Fibroblast of skin of right quadriceps (primary cell): Measurements from ENCODE around the gene PHF20.
A peak's percentile ranks its signal among the peaks of the same experiment; 100 is the strongest.
"Not testable (repeated sequence)": the region's sequence is repeated elsewhere in the genome, so short reads cannot be mapped to it uniquely, and the experiment has no call there.

Experiments used
- DNase-seq: peaks from one replicate; pipeline ENCODE4 v3.0.0-alpha.2; 2013

PHF20 gene

DNA sequence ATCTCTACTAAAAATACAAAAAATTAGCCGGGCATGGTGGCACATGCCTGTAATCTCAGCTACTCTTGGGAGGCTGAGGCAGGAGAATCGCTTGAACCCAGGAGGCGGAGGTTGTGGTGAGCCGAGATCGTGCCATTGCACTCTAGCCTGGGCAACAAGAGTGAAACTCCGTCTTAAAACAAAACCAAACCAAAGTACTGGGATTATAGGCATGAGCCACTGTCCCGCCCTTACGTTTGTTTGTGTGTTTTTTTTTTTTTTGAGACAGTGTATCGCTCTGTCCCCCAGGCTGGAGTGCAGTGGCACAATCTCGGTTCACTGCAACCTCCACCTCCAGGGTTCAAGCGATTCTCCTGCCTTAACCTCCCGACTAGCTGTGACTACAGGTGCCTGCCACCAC, 12.0 kb downstream of the PHF20 start:
- not testable (repeated sequence) for DNase-seq

DNA sequence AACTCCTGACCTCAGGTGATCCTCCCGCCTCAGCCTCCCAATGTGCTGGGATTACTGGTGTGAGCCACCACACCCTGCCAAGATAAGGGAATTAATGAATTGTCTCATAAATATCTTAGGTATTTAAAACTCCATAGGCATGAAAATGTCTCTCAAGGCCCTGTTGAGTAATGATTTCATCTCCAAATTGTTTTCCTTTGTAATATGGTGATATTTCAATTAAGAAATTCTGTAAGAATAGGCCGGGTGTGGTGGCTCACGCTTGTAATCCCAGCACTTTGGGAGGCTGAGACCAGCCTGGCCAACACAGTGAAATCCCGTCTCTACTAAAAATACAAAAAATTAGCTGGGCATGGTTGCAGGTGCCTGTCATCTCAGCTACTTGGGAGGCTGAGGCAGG, 13.7 kb downstream of the PHF20 start:
- DNase-seq: not testable (repeated sequence)

DNA sequence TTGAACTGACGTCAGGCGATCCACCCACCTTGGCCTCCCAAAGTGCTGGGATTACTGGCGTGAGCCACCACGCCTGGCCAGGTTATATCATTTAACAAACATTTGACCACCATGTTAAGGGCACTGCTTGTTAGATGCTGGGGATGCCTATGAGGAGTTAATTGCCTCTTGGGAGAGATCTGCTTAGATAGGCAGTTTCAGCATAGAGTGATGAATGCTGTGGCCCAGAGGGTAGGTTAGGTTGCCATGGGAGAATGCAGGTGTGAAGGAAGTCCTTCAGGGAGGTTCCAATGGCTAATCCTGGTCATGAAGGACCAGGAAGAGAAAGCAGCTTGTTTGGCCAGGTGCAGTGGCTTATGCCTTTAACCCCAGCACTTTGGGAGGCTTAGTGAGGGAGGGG, 17.0 kb downstream of the PHF20 start:
- no peak for DNase-seq

DNA sequence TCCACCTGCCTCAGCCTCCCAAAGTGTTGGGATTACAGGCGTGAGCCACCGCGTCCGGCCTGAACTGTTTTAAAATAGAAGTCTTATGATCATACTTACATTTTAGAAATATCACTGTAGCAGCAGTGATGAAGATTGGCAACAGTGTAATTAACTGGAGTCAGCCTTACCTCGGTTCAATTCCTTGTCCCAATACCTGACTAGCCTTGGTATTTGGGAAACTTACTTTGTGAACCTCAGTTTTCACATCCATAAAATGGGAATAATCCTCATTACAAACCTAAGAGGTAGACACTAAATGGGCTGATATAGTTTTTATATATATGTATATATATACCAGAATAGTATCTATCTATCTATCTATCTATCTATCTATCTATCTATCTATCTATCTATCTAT, 19.3 kb downstream of the PHF20 start:
- DNase-seq: no peak

DNA sequence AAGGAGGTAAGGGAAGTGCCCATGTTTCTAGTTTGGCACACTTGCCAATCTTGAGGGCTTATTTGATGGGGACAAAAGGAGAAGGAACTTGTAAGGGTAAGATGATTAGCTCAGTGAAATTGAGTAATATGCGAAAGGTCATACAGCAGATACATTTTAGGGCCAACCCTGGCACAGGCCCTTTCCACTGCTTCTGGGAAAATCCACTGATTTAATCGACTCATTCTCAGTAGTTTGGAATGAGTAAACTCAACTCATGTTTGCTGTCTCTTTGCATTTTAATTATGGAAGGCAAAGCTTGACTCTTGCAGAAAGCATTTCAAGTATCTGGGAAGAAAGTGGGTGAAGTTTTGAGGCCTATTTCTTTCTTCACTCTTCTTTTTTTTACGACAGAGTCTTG, 20.0 kb downstream of the PHF20 start:
- peak; percentile 84 for DNase-seq

- no peak for DNase-seq
Measured at GRCh38 chr20:35792740-35793139, 20.9 kb downstream of the PHF20 start.

GRCh38 chr20:35796571-35796970, 24.8 kb downstream of the PHF20 start:
- DNase-seq: no peak

GRCh38 chr20:35801865-35802264, 30.1 kb downstream of the PHF20 start:
- no peak for DNase-seq

- no peak for DNase-seq
Measured at GRCh38 chr20:35806075-35806474, 34.3 kb downstream of the PHF20 start.

GRCh38 chr20:35807877-35808276, 36.1 kb downstream of the PHF20 start:
- no peak for DNase-seq

DNA sequence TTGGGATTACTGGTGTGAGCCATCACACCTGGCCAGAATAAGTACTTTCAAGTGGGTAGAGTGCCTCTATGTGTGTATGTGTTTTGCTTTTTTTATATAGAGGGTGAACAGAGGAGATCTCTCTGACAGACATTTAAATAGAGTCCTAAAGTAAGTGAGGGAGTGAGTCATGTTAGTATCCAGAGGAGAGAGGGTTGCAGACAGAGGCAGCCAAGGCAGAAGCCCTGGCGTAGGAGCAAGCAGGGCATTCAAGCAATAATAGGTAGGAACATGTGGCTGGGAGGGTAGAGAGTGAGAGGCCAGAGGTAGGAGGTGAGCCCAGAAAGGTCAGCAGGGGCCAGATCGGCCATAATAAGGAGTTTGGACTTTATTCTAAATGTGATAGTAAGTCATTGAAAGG, 48.9 kb downstream of the PHF20 start:
- peak; percentile 34 for DNase-seq

DNA sequence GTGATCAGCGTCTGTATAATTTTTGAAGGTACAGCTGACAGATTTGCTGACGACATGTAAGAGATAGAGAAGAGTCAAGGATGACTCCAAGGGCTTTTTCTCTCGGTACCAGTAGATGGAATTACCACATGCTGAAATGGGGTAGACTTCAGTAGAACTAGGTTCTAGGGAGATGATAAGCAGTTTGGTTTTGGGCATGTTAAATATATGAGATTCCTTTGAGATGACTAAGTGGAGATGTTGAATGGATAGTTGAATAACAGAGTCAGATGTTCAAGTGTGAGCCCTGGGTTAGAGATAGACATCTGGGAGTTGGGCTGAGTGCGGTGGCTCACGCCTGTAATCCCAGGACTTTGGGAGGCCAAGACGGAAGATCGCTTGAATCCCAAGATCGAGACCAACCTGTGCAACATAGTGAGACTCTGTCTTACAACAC, 50.0 kb downstream of the PHF20 start:
- DNase-seq: peak; percentile 80

GRCh38 chr20:35823147-35823546, 51.3 kb downstream of the PHF20 start:
- no peak for DNase-seq

DNA sequence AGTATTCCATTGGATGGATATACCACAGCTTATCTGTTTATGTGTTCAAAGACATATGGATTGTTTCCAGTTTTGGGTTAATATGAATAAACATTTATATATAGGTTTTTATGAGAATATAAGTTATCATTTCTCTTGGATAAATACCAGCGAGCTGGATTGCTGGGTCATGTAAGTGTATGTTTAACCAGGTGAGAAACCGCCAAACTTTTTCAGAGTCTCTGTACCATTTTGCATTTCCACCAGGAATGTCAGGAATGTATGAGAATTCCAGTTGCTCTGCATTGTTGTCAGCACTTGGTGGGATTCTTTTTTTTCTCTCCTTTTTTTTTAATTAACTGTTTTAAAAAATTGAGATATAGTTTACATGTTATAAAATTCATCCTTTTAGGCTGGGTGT, 52.1 kb downstream of the PHF20 start:
- peak; percentile 43 for DNase-seq

DNA sequence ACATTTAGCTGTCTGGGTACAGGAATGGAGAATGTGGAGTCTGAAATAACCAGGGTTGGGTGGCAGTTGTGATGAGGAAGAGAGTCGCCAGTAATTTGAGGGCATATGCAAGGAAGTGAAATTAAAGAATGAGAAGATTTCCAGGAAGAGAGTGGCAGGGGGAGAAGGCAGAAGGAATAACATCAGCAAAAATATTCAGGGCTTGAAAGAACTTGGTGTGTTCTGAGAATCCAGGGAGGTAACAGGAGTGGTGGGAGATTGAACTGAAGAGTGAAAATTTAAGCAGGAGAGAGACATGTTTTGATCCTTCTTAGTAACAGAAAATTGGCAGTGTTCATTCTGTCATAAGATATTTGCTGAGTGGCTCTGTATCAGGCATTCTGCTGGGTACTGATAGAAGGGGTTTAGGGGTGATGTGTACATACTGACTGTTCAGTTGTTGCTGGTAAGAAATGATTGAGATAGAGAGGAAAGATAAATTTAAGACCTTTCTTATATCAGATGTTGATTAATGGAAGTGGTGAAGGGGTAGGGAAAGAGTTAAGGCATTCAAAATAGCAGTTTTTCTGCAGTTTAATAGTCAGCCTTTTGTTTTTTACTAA, 54.7 kb downstream of the PHF20 start:
- DNase-seq: no peak

DNA sequence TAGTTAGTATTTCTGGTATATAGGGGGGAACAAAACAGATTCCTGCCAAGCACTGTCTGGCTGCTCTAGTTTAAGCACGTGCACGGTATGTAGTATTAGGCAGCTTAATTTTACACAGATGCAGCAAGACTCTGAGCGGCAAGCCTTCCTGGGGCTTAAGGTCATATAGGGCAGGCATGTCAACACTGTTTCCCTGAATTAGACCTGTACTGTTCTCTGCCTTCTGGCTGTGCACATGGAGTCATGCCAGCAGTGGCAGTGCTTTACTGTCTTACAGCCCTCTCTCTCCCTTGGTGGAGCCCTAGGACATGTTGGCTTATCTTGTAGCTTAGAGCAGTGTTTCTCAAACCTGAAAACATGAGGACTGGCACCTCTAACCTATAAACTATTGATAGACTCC, 56.6 kb downstream of the PHF20 start:
- no peak for DNase-seq

DNA sequence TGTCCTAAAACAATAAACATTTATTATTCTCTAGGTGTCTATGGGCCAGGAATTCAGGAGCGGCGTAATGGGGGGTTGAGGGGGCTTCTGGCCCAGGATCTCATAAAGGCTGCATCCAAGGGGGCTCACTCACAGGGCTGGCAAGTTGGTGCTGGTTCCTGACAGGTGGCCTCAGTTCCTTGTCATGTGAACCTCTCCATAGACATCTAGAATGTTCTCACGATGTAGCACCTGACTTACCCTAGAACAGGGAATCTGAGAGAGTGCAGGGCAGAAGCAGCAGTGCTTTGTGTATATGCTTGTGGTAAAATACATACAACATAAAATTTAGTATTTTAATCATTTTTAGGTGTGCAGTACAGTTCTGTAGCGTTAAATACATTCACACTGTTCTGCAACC, 57.1 kb downstream of the PHF20 start:
- no peak for DNase-seq

DNA sequence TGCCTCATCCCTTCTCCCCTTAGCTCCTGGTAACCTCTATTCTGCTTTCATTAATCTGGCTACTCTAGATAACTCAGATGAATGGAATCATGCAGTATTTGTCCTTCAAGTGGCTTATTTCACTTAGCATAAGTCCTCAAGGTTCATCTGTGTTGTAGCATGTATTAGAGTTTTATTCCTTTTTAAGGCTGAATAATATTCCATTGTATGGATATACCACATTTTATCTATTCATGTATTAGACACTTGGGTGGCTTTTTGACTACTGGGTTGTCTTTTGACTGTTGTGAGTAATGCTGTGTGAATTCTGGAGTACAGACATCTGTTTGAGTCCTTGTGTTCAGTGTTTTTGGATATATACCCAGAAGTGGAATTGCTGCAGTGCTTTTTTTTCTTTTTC, 58.4 kb downstream of the PHF20 start:
- no peak for DNase-seq

GRCh38 chr20:35831029-35831428, 59.2 kb downstream of the PHF20 start:
- peak; percentile 29 for DNase-seq

- DNase-seq: no peak
Measured at GRCh38 chr20:35831971-35832370, 60.2 kb downstream of the PHF20 start.

DNA sequence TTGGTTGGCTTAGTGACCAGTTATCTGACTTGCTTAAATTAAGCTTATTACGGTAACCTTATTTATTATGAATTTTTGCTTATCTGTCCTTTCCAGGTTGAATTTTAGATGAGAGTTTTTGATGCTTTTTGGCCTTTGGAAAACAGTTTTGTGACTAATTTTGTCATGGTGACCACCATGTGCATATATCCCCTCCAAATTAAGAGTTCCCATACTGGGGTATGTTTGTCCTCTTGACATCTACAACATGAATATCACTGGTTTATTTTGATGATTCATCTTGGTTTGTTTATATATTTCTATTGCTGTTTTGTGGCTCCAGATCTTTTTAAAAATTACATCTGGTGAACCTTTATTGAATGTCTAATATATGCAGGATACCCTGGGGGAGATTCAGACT, 61.4 kb downstream of the PHF20 start:
- DNase-seq: no peak

- DNase-seq: no peak
Measured at GRCh38 chr20:35837577-35838195, 65.9 kb downstream of the PHF20 start.

- no peak for DNase-seq
Measured at GRCh38 chr20:35838205-35838604, 66.4 kb downstream of the PHF20 start.

DNA sequence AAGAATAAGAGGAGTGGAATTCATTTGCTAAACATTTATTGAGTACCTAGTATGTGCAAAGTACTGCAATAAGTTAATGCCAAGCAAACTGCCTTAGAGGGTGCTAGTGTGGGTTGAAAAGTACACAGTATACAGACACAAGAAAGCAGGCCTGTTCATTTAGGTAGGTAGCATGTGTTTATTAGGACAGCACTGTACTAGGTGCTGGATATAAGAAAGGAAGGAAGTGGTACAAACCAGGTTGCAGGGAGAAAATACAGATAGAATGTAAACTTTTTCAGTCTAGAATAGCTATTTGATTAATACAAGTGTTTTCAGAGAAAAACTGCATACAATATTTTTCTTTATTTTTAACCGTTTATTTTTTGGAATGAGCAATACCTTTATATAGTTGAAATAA, 68.1 kb downstream of the PHF20 start:
- DNase-seq: no peak

- DNase-seq: no peak
Measured at GRCh38 chr20:35840421-35840820, 68.6 kb downstream of the PHF20 start.
